H9 (cell line): Measurements from ENCODE around the gene SLC19A1. TPM values are rescaled to one million over a fixed set of nuclear protein-coding genes. Genes with fewer than 3 reads are reported as not detected.

ENCODE experiments used
- DNase-seq: peaks from one replicate; pipeline ENCODE4 v3.0.0-alpha.2; 2017
- H2AFZ ChIP-seq: one replicate; pipeline ENCODE4 v1.6.1; 2013; ENCODE audit warnings: mild to moderate bottlenecking, low read length, control low read depth, moderate library complexity
- H2AK5ac ChIP-seq: 2 replicates; pipeline ENCODE4 v1.6.1; 2013; ENCODE audit warnings: low read length, control low read depth, mixed read lengths; ENCODE audit not compliant: insufficient read length
- H2BK120ac ChIP-seq: one replicate; pipeline ENCODE4 v1.6.1; 2013; ENCODE audit warnings: low read depth, mild to moderate bottlenecking, low read length, control low read depth, inconsistent platforms; ENCODE audit not compliant: poor library complexity, severe bottlenecking
- H2BK12ac ChIP-seq: 2 replicates; pipeline ENCODE4 v1.6.1; 2013; ENCODE audit warnings: low read length, control low read depth, mixed read lengths, low read depth; ENCODE audit not compliant: insufficient read length
- H2BK15ac ChIP-seq: 2 replicates; pipeline ENCODE4 v1.6.1; 2013; ENCODE audit warnings: low read depth, low read length, control low read depth
- H2BK20ac ChIP-seq: one replicate; pipeline ENCODE4 v1.6.1; 2013; ENCODE audit warnings: low read depth, mild to moderate bottlenecking, low read length, control low read depth, inconsistent platforms; ENCODE audit not compliant: poor library complexity, severe bottlenecking
- H2BK5ac ChIP-seq: 2 replicates; pipeline ENCODE4 v1.6.1; 2013; ENCODE audit warnings: low read length, control low read depth, mixed read lengths; ENCODE audit not compliant: insufficient read length
- H3K14ac ChIP-seq: 2 replicates; pipeline ENCODE4 v1.6.1; 2013; ENCODE audit warnings: low read length, control low read depth; ENCODE audit not compliant: insufficient read depth
- H3K18ac ChIP-seq: 2 replicates; pipeline ENCODE4 v1.6.1; 2013; ENCODE audit warnings: low read depth, mild to moderate bottlenecking, mixed read lengths, low read length, control low read depth; ENCODE audit not compliant: insufficient read length
- H3K23ac ChIP-seq: 2 replicates; pipeline ENCODE4 v1.6.1; 2013; ENCODE audit warnings: low read length, control low read depth, mixed read lengths, low read depth; ENCODE audit not compliant: insufficient read length
- H3K23me2 ChIP-seq: 2 replicates; pipeline ENCODE4 v1.6.1; 2013; ENCODE audit warnings: low read depth, mild to moderate bottlenecking, mixed read lengths, low read length, control low read depth; ENCODE audit not compliant: insufficient read length, poor library complexity, severe bottlenecking
- H3K27ac ChIP-seq: 2 replicates; pipeline ENCODE4 v1.5.1; 2013; ENCODE audit warnings: low read length, control low read depth, mixed read lengths, low read depth; ENCODE audit not compliant: insufficient read length
- H3K27me3 ChIP-seq: 2 replicates; pipeline ENCODE4 v1.6.1; 2013; ENCODE audit warnings: low read length, control low read depth, inconsistent platforms; ENCODE audit not compliant: insufficient read depth
- H3K4ac ChIP-seq: 2 replicates; pipeline ENCODE4 v1.6.1; 2013; ENCODE audit warnings: low read depth, mild to moderate bottlenecking, control low read depth, inconsistent platforms, low read length, moderate library complexity
- H3K4me1 ChIP-seq: 2 replicates; pipeline ENCODE4 v1.6.1; 2013; ENCODE audit warnings: low read length, control low read depth, inconsistent platforms; ENCODE audit not compliant: insufficient read depth
- H3K4me2 ChIP-seq: 2 replicates; pipeline ENCODE4 v1.6.1; 2013; ENCODE audit warnings: low read length, control low read depth, mixed read lengths; ENCODE audit not compliant: insufficient read length, insufficient read depth
- H3K56ac ChIP-seq: 2 replicates; pipeline ENCODE4 v1.6.1; 2013; ENCODE audit warnings: low read depth, mild to moderate bottlenecking, mixed read lengths, low read length, control low read depth; ENCODE audit not compliant: insufficient read length
- H3K79me1 ChIP-seq: 2 replicates; pipeline ENCODE4 v1.6.1; 2013; ENCODE audit warnings: low read depth, mild to moderate bottlenecking, moderate library complexity, low read length, control low read depth, inconsistent platforms; ENCODE audit not compliant: insufficient read depth, poor library complexity, severe bottlenecking
- H3K79me2 ChIP-seq: 2 replicates; pipeline ENCODE4 v1.6.1; 2013; ENCODE audit warnings: low read length, control low read depth, inconsistent platforms; ENCODE audit not compliant: insufficient read depth
- H3K9ac ChIP-seq: 2 replicates; pipeline ENCODE4 v1.6.1; 2013; ENCODE audit warnings: low read length, control low read depth, mixed read lengths; ENCODE audit not compliant: insufficient read length; ENCODE audit errors: extremely low read depth
- H3K9me3 ChIP-seq: one replicate; pipeline ENCODE4 v1.6.1; 2013; ENCODE audit warnings: low read depth, low read length, inconsistent platforms; ENCODE audit not compliant: control insufficient read depth
- H3T11ph ChIP-seq: one replicate; pipeline ENCODE4 v1.6.1; 2013; ENCODE audit warnings: mild to moderate bottlenecking, low read length, control low read depth, inconsistent platforms
- H4K20me1 ChIP-seq: one replicate; pipeline ENCODE4 v1.6.1; 2013; ENCODE audit not compliant: control insufficient read depth, insufficient read length, insufficient read depth
- H4K5ac ChIP-seq: 2 replicates; pipeline ENCODE4 v1.6.1; 2013; ENCODE audit warnings: low read depth, mild to moderate bottlenecking, mixed read lengths, low read length, control low read depth; ENCODE audit not compliant: insufficient read length
- H4K8ac ChIP-seq: replicated peaks from 2 replicates; pipeline ENCODE4 v1.6.1; 2013; ENCODE audit warnings: low read length, control low read depth, mixed read lengths, low read depth; ENCODE audit not compliant: insufficient read length
- H4K91ac ChIP-seq: 2 replicates; pipeline ENCODE4 v1.6.1; 2013; ENCODE audit warnings: low read depth, mild to moderate bottlenecking, moderate library complexity, mixed read lengths, low read length, control low read depth; ENCODE audit not compliant: insufficient read length
- H3K27ac Mint-ChIP-seq, 3 experiments: 2 replicates in 2 of 3; 3 replicates in 1 of 3; pipeline ENCODE4 v1.8.0; 2020 to 2021; ENCODE audit warnings: mixed read lengths in 3 of 3, mild to moderate bottlenecking in 1 of 3, moderate library complexity in 1 of 3
- H3K27me3 Mint-ChIP-seq: 2 replicates; pipeline ENCODE4 v1.8.0; 2021; ENCODE audit warnings: low read depth, mild to moderate bottlenecking, moderate library complexity, mixed read lengths
- H3K36me3 Mint-ChIP-seq, 3 experiments: 2 replicates in 2 of 3; 3 replicates in 1 of 3; pipeline ENCODE4 v1.8.0; 2020 to 2021; ENCODE audit warnings: low read depth in 3 of 3, mixed read lengths in 3 of 3; ENCODE audit not compliant: insufficient read depth in 1 of 3
- H3K4me1 Mint-ChIP-seq, 2 experiments: 2 replicates each; pipeline ENCODE4 v1.8.0; 2020; ENCODE audit warnings: mixed read lengths in 2 of 2
- H3K4me3 Mint-ChIP-seq, 2 experiments: 2 replicates in 1 of 2; 3 replicates in 1 of 2; pipeline ENCODE4 v1.8.0; 2020 to 2021; ENCODE audit warnings: mild to moderate bottlenecking in 2 of 2, mixed read lengths in 2 of 2, moderate library complexity in 1 of 2
- H3K9me3 Mint-ChIP-seq, 2 experiments: 2 replicates in 1 of 2; 3 replicates in 1 of 2; pipeline ENCODE4 v1.8.0; 2020; ENCODE audit warnings: mild to moderate bottlenecking in 2 of 2, mixed read lengths in 2 of 2, moderate library complexity in 1 of 2
- CTCF ChIP-seq: fragments of 200-600 bp; sonication (generic); conservative IDR thresholded peaks from 3 replicates; pipeline ENCODE4 v1.8.0; 2021; ENCODE audit warnings: antibody characterized with exemption, mild to moderate bottlenecking
- WGBS: extraction: QIAGEN DNeasy Blood & Tissue Kit; methylation state at CpG from one replicate; pipeline ENCODE4 v1.1.7; 2013; ENCODE audit warnings: missing lambda C conversion rate, low lambda C conversion rate, mixed read lengths; ENCODE audit not compliant: insufficient read length; ENCODE audit errors: extremely low coverage; 5-methylcytosine and 5-hydroxymethylcytosine counted together
- total RNA-seq: library from RNA; stranded (reverse); gene quantifications from 2 replicates; pipeline ENCODE4 v1.2.1, GENCODE V29; 2021

SLC19A1 gene
- total RNA-seq, 1 experiment from 2014 or later, result 32.4 TPM

DNA sequence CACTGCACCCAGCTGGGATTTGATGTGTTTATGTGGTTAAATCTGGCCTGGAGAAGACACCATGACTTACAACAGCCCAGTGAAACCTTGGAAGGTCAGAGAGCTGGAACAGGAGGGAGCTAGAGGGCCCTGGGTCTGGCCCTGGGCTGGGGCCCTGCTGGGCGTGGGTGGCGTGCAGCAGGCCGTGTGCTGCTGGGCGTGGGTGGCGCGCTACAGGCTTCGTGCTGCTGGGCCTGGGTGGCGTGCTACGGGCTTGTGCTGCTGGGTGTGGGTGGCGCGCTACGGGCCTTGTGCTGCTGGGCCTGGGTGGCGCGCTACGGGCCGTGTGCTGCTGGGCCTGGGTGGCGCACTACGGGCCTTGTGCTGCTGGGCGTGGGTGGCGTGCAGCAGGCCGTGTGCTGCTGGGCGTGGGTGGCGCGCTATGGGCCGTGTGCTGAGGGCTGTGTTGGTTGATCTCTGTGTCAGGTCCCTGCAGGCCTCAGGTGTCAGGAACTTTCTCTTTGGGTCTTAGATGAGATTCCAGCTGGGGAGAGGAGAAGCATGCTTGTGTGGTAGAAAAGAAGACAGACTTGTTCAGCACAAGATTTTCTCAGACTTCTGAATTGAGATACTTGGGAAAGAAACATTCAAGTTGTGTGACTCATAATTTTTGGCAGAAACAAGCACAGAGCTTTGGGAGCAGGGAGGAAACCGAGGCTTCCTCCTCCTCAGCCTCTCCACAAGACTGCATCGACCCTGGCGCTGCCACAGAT is 71.3 kb downstream of the SLC19A1 start:
- H3K23ac ChIP-seq, result no peak overlapping the region
- H3K4me1 ChIP-seq, result no peaks in the 10 kb centered on the region
- no peaks in the 10 kb centered on the region for H4K20me1 ChIP-seq
- H2BK5ac ChIP-seq, result no peak overlapping the region
- no peak overlapping the region for H3K9ac ChIP-seq
- H3K79me2 ChIP-seq, result no peaks in the 10 kb centered on the region; the same call in 1 of the 2 replicates
- DNase-seq, result no peak
- no peak overlapping the region for H4K5ac ChIP-seq
- H2BK15ac ChIP-seq, result no peak overlapping the region; the same call in 1 of the 2 replicates
- H3K4ac ChIP-seq, result no peak overlapping the region
- no peak overlapping the region for H3K4me2 ChIP-seq
- H3K36me3 Mint-ChIP-seq, result peaks cover 7 to 47% (median 23%) of the 10 kb centered on the region in 3 experiments; a peak in 6 of 7 replicates
- H3K18ac ChIP-seq, result no peak overlapping the region
- no peak overlapping the region for H3T11ph ChIP-seq
- peak overlapping the region; percentile 41 to 94 (median 91); a peak in 6 of 7 replicates for H3K27ac Mint-ChIP-seq
- peaks cover 10% of the 10 kb centered on the region for H3K79me1 ChIP-seq
- H2AFZ ChIP-seq, result no peak overlapping the region
- no peak overlapping the region for H2BK20ac ChIP-seq
- peaks cover 6 to 14% of the 10 kb centered on the region in 2 experiments; a peak in 3 of 4 replicates for H3K4me1 Mint-ChIP-seq
- no peak overlapping the region for H2AK5ac ChIP-seq
- no peak overlapping the region for H2BK120ac ChIP-seq
- peaks cover 0 to 2% of the 10 kb centered on the region in 2 experiments; a peak in 1 of 5 replicates for H3K9me3 Mint-ChIP-seq
- no peak overlapping the region for H3K4me3 Mint-ChIP-seq
- no peak overlapping the region for H2BK12ac ChIP-seq
- no peak overlapping the region for H3K27ac ChIP-seq
- no peak overlapping the region for H3K56ac ChIP-seq
- H3K27me3 ChIP-seq, result no peaks in the 10 kb centered on the region
- H3K9me3 ChIP-seq, result no peaks in the 10 kb centered on the region
- no peaks in the 10 kb centered on the region for H3K23me2 ChIP-seq
- no peak for TF ChIP-seq CTCF
- H4K8ac ChIP-seq, result no peak overlapping the region
- no peak overlapping the region for H4K91ac ChIP-seq
- H3K14ac ChIP-seq, result no peak overlapping the region; the same call in 1 of the 2 replicates
- WGBS, result no CpG with 5 or more reads among the region's 28 CpGs
- no peaks in the 10 kb centered on the region; the same call in 1 of the 2 replicates for H3K27me3 Mint-ChIP-seq
